ENCODE results near the gene LRRC8D.
"Not testable (repeated sequence)": the region's sequence is repeated elsewhere in the genome, so short reads cannot be mapped to it uniquely, and the experiment has no call there.

LRRC8D gene

DNA sequence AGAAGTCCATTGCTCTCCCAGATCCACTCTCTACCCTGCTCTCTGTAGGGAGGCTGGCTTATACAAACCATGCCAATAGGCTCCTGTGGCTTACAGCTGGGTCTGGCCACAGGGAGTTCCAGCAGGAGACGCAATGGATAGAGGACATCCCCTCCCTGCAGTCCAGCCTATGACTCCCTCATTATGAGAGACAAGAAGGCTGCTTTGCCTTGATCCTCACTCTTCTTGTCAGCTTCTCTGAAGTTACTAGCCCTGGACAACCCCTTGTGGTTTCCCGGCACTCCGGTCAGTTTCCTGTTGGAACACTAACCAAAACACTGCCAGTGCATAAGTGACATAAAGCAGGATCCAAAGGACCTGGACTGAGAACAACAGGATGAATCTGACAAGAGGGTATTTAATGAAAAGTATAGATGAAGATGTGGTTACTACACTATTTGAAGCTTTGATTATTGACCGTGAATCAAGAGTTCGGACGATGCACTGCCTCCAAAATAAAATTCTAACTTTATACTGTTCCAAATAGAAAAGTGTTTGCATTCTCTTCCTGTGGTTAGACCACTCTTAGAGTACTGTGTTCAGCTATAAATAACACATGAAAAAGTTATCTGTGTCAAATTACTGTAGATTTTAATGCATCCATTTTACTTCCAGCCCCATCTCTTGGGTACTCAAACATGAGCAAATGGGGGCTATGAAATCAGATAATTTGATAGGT lies 141.4 kb downstream of the LRRC8D start:
- DNase-seq (ENCODE audit: low spot score) = no peak

GRCh38 chr1:89962742-89963075 lies 141.9 kb downstream of the LRRC8D start:
- DNase-seq (ENCODE audit: low spot score) = no peak

DNA sequence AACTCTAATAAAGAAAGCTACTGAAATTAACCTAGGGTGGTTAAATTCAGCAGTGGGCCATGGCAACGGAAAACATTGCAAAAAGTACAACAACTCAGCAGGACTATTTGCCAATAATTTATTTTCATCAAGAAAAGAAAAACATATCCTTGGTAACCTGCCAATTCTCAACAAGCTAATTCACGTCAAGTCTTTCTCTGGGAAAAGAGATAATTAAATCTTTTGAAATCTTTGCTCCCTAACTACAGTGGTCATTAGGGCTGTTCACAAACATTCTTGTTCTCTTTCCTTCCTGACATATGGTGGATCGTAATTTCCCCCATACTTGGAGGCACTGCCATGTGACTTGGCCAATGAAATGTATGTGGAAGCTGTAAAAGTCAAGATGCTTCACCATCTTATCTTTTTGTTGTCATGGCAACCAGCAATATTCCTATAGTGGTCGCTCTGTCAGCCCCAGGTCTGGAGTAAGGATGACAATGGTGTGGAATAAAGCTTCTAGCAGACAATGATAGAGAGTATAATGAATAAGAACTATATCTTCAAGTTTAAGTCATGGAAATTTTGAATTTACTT lies 144.4 kb downstream of the LRRC8D start:
- no peak for DNase-seq (ENCODE audit: low spot score)

DNA sequence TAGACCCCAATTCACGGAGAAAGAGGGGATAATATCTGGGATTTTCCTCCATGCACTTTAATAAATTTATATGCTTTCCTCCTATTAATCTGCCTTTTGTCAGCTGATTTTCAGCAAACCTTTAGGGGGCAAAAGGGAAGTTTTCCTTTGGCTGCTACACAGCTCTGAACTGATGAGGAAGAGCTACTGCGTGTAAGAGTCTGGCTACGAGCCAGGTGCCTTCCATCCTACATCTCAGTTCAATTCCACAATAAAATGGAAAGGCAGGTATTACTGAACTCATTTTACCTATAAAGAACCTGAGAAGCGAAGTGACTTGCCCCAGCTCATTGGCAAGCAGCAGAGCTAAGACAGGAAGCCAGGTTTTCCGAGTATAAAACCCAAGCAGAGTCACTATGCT lies 145.8 kb downstream of the LRRC8D start:
- DNase-seq (ENCODE audit: low spot score) = no peak

DNA sequence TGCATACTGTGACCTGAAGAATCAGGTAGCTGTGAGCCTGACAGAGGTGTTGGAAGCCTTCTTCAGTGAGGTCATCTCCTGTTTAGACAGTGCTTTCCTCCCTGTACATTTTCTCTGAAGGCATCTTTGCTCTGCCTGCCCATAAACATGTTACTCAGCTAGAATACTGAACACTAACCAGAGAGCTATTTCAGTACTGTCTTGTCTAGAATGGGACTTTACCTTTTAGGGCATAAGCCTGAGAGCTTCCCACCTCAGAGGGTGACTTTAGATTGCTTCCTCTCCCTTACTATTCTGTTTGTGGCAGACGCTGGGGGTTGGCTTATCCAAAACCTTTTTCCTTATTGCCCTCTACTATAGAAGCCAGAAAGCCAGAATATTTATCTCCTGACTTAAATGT lies 150.8 kb downstream of the LRRC8D start:
- no peak for DNase-seq (ENCODE audit: low spot score)

DNA sequence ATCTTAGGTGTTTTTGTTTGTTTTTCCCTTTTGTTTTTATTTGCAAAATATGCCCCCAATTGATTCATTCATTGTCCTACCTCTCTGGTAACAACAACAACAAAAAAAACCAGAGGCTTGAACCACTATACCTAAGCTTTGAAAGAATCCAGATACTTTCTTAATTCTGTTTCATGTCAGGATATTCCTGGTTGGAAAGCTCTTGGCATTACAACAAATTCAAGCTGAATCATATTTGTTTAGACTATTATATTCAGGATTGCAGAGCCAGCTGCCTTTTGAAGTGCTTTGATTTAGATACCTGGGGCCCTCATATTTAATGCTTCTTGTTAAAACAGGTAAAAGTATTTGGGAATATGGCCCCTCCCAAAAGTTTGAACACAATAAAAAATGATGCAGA lies 151.2 kb downstream of the LRRC8D start:
- DNase-seq (ENCODE audit: low spot score) = no peak

DNA sequence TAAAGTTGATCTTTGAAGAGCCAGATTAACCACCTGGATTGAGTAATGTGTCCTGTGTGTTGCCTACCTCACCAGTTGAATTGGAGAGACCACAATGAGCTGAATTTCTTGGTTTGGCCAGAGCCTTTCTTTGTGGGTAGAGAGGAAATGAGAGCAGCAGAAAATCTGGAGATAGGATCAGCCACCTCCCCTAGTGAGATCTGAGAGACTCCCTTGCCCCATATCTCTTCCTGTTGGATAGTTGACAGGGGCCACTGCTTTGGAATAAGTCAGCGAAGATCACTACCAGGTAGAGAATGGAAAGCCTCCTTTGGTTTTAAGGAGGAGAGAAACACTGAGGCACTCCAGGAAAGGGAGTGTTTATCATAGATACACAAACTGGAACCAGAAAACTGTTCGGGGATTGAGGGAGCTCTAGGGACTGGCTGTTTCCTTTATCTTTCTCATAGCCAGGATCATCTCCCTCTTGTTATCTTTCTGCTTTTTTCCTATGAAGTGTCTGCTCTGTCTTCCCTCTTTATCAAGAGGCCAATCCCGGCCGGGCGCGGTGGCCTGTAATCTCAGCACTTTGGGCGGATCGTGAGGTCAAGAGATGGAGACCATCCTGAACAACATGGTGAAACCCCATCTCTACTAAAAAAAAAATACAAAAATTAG lies 152.8 kb downstream of the LRRC8D start:
- no peak for DNase-seq (ENCODE audit: low spot score)

- DNase-seq (ENCODE audit: low spot score) = no peak
Observed at GRCh38 chr1:89974256-89974655, 153.4 kb downstream of the LRRC8D start.

DNA sequence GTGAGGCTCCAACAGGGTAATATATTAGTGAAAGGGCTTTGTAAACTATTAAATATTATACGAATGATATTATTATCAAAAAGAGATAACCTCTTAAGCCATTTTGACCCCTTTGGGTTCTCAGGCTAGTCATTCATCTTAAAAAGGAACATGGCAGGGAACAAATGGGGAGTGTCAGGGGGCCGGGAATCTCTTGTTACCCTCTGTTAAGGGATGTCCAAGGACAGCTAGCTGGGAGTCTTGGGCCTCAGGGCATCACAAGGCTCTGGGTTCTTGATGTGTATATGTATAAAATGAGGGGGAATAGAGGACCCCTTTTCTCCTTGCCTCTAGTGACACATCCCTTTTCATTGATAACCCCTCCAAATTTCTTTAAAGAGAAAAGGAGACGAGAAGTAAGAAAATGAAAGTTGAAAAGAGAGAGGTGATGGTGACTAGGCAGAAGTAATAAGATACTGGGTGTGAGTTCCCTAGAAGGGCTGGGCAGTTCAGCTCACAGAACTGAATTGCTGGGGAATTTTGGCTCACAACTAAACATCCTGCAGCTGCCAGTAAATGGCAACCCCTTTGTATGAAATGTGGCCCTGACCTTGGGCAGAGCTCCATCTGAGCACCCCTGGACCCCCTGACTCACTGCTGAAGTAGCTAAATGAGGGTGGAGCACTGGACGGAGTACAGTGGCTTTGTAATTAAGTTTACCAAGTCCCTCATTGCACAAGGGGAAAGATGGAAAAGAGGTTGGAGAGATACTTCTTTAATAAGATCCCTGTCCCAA lies 154.1 kb downstream of the LRRC8D start:
- DNase-seq (ENCODE audit: low spot score) = no peak

GRCh38 chr1:89975540-89976125 lies 154.8 kb downstream of the LRRC8D start:
- no peak for DNase-seq (ENCODE audit: low spot score)

DNA sequence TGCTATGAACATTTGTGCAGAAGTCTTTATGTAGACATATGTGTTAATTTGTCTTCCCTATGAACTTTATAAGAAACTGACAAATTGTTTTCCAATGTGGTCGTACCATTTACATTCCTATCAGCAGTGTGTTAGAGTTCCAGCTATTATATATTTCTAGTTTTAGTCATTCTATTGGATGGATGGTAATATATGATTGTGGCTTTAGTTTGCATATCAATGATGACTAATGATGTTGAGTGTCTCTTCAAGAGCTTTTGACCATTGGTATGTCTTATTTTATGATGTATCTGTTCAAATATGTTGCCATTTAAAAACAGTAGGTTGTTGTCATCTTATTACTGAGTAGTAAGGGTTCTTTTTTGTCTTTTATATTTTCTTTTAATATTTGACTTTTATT lies 157.9 kb downstream of the LRRC8D start:
- DNase-seq (ENCODE audit: low spot score) = no peak

- DNase-seq (ENCODE audit: low spot score) = no peak
Observed at GRCh38 chr1:89980605-89981004, 159.8 kb downstream of the LRRC8D start.

DNA sequence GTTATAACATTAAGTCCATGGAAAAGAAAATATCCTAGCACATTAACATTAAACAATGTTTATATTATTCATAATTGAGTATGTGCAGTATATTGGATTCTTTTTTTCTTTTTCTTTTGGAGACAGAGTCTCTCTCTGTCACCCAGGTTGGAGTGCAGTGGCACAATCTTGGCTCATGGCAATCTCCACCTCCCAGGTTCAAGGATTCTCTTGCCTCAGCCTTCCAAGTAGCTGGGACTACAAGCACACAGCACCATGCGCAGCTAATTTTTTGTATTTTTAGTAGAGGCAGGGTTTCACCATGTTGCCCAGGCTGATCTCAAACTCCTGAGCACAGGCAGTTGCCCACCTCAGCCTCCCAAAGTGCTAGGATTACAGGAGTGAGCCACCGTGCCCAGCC lies 162.0 kb downstream of the LRRC8D start:
- not testable (repeated sequence) for DNase-seq (ENCODE audit: low spot score)

- not testable (repeated sequence) for DNase-seq (ENCODE audit: low spot score)
Observed at GRCh38 chr1:89984564-89985116, 163.8 kb downstream of the LRRC8D start.

- DNase-seq (ENCODE audit: low spot score) = no peak
Observed at GRCh38 chr1:89986020-89986419, 165.2 kb downstream of the LRRC8D start.

Data from HuH-7.5 (cell line).